Vagina (tissue), 2 donors: ENCODE results near the gene CACNA1I. TPM values are rescaled to one million over a fixed set of nuclear protein-coding genes. Genes with fewer than 3 reads are reported as not detected.

Source experiments
- DNase-seq, 2 donors: peaks; one replicate each; pipeline ENCODE4 v3.0.0-alpha.2; 2017; ENCODE audit errors: extremely low spot score in 2 of 2
- H3K27ac ChIP-seq: fragments of 200-600 bp; sonication (generic); one replicate; pipeline ENCODE4 v1.5.1; 2019
- H3K27me3 ChIP-seq: fragments of 200-600 bp; sonication (generic); one replicate; pipeline ENCODE4 v1.5.1; 2019
- H3K36me3 ChIP-seq, 2 donors: fragments of 200-600 bp; sonication (generic); one replicate each; pipeline ENCODE4 v1.5.1; 2017 to 2019
- H3K4me1 ChIP-seq: fragments of 200-600 bp; sonication (generic); one replicate; pipeline ENCODE4 v1.5.1; 2019
- H3K4me3 ChIP-seq, 2 donors: fragments of 200-600 bp; sonication (generic); 1 replicate in 1 of 2; 2 replicates in 1 of 2; pipeline ENCODE4 v1.5.1; 2016 to 2019
- H3K9me3 ChIP-seq: fragments of 200-600 bp; sonication (generic); one replicate; pipeline ENCODE4 v1.5.1; 2019
- POLR2A ChIP-seq, 2 donors: fragments of 450-650 bp; IDR thresholded peaks; one replicate each; pipeline ENCODE4 v1.6.1; 2017; ENCODE audit warnings: antibody characterized with exemption in 2 of 2, mild to moderate bottlenecking in 2 of 2, moderate library complexity in 2 of 2
- POLR2AphosphoS5 ChIP-seq, 2 donors: sonication (generic); formaldehyde crosslinking; IDR thresholded peaks; one replicate each; pipeline ENCODE4 v1.9.0; 2017; ENCODE audit warnings: antibody characterized with exemption in 2 of 2, mild to moderate bottlenecking in 2 of 2, low read depth in 1 of 2; ENCODE audit not compliant: insufficient read depth in 1 of 2
- intact Hi-C: fragments of 100-400 bp; cut with DNase I; formaldehyde crosslinking; loops from one replicate; pipeline ENCODE4 v1.15.1; 2023
- total RNA-seq: library from RNA; depleted of rRNA; stranded (reverse); fragments of >200 nt; gene quantifications from one replicate; pipeline ENCODE4 v1.2.3, GENCODE V29; 2016
- TF ChIP-seq, protein P1 (sequence below), 3 experiments: fragments of 450-650 bp in 2 of 3; fragments of 200-600 bp in 1 of 3; sonication (generic) in 1 of 3; IDR thresholded peaks; one replicate each; pipeline ENCODE4 v1.5.1; 2017 to 2019; ENCODE audit warnings: antibody characterized with exemption in 3 of 3, mild to moderate bottlenecking in 2 of 3, moderate library complexity in 2 of 3

CACNA1I gene
- total RNA-seq, 1 donor from 2014 or later = 1.2 TPM

DNA sequence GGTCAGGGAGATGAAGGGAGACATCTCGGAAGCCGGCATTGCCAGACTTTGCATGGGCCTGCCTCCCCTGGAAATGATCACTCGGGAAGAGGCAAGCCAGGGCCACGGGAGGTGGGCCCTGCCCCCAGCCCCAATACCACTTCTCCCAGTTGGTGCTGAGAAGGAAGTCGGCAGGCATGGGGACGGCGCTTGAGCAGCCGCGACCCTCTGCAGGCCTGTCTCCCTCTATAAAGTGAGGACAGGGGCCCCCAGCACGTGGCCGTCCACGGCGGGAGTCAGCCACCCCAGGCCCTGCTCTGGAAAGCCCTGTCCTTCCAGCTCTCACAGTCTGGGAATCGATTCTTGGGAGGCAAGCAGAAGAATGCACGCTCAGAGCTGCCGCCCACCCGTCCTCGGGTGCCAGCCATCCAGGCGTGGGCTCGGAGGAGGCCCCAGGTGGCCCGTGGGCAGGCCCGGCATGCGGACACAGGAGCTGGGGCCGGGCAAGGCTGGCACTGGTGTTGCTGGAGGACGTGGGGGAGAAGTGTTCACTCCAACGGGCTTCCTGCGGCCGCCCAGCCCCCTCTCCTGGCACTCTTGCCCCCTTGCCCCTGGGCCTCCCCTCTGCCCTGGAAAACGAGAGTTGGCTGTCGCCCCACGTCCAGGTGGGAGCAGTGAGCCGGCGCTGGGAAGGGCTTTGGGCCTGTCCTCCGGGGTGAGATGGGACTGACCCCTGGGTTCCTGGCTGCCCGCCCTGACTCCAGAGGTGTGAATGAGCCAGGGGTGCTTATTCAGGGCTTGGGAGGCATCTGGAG lies 77.5 kb downstream of the CACNA1I start:
- intact Hi-C loops = no loop called here
- Histone ChIP-seq H3K9me3 (no peaks in the 10 kb centered on the region), H3K27me3 (no peaks in the 10 kb centered on the region), H3K4me1 (no peaks in the 10 kb centered on the region), H3K36me3 (no peaks in the 10 kb centered on the region), H3K27ac (no peak overlapping the region), H3K4me3 (no peak overlapping the region)
- DNase-seq = no peak
- TF ChIP-seq POLR2AphosphoS5 (IDR thresholded peaks at IDR 0.05; ENCODE audit: insufficient read depth in 1 of 2, low read depth in 1 of 2) = no peak
- TF ChIP-seq, protein P1, sequence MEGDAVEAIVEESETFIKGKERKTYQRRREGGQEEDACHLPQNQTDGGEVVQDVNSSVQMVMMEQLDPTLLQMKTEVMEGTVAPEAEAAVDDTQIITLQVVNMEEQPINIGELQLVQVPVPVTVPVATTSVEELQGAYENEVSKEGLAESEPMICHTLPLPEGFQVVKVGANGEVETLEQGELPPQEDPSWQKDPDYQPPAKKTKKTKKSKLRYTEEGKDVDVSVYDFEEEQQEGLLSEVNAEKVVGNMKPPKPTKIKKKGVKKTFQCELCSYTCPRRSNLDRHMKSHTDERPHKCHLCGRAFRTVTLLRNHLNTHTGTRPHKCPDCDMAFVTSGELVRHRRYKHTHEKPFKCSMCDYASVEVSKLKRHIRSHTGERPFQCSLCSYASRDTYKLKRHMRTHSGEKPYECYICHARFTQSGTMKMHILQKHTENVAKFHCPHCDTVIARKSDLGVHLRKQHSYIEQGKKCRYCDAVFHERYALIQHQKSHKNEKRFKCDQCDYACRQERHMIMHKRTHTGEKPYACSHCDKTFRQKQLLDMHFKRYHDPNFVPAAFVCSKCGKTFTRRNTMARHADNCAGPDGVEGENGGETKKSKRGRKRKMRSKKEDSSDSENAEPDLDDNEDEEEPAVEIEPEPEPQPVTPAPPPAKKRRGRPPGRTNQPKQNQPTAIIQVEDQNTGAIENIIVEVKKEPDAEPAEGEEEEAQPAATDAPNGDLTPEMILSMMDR (IDR thresholded peaks at IDR 0.05) = no peak
- no peak for TF ChIP-seq POLR2A (IDR thresholded peaks at IDR 0.05)

DNA sequence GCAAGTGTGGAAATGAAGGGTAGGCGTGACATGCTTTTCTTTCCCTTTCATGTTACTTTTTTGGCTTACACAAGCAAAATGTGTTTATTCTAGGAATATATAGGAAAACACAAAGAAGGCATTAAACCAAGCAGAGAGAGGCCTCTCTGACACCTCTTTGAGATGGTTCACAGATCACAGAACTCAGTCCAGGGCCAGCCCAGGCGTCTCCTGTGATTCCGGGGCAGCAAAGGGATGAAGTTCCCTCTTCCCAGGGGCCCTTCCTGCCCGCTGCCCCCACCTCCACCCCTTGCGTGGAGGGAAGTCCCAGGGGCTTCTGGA lies 78.0 kb downstream of the CACNA1I start:
- DNase-seq = no peak
- intact Hi-C loops = no loop called here
- no peaks in the 10 kb centered on the region for H3K27me3 ChIP-seq
- no peak for TF ChIP-seq POLR2A (IDR thresholded peaks at IDR 0.05)
- H3K4me3 ChIP-seq = no peak overlapping the region
- H3K36me3 ChIP-seq = no peaks in the 10 kb centered on the region
- no peak overlapping the region for H3K27ac ChIP-seq
- no peaks in the 10 kb centered on the region for H3K9me3 ChIP-seq
- H3K4me1 ChIP-seq = no peaks in the 10 kb centered on the region

DNA sequence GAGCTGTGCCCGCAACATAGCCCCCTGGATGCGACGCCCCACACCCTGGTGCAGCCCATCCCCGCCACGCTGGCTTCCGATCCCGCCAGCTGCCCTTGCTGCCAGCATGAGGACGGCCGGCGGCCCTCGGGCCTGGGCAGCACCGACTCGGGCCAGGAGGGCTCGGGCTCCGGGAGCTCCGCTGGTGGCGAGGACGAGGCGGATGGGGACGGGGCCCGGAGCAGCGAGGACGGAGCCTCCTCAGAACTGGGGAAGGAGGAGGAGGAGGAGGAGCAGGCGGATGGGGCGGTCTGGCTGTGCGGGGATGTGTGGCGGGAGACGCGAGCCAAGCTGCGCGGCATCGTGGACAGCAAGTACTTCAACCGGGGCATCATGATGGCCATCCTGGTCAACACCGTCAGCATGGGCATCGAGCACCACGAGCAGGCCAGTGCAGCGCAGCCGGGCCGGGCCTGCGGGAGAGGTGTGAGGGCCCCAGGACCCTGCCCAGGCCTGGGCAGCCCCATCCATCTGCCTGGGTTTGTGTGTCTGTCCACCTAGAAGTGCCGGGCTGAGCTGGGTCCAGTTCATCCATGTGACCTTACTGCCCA lies 79.0 kb downstream of the CACNA1I start:
- intact Hi-C loops = no loop called here
- no peak for DNase-seq
- H3K4me3 ChIP-seq = no peak overlapping the region
- no peak overlapping the region for H3K27ac ChIP-seq
- no peak for TF ChIP-seq POLR2A (IDR thresholded peaks at IDR 0.05)
- no peak for TF ChIP-seq POLR2AphosphoS5 (IDR thresholded peaks at IDR 0.05; ENCODE audit: insufficient read depth in 1 of 2, low read depth in 1 of 2)
- TF ChIP-seq, protein P1 (IDR thresholded peaks at IDR 0.05) = no peak
- no peaks in the 10 kb centered on the region for H3K9me3 ChIP-seq
- H3K36me3 ChIP-seq = no peaks in the 10 kb centered on the region
- H3K4me1 ChIP-seq = no peaks in the 10 kb centered on the region
- no peaks in the 10 kb centered on the region for H3K27me3 ChIP-seq

DNA sequence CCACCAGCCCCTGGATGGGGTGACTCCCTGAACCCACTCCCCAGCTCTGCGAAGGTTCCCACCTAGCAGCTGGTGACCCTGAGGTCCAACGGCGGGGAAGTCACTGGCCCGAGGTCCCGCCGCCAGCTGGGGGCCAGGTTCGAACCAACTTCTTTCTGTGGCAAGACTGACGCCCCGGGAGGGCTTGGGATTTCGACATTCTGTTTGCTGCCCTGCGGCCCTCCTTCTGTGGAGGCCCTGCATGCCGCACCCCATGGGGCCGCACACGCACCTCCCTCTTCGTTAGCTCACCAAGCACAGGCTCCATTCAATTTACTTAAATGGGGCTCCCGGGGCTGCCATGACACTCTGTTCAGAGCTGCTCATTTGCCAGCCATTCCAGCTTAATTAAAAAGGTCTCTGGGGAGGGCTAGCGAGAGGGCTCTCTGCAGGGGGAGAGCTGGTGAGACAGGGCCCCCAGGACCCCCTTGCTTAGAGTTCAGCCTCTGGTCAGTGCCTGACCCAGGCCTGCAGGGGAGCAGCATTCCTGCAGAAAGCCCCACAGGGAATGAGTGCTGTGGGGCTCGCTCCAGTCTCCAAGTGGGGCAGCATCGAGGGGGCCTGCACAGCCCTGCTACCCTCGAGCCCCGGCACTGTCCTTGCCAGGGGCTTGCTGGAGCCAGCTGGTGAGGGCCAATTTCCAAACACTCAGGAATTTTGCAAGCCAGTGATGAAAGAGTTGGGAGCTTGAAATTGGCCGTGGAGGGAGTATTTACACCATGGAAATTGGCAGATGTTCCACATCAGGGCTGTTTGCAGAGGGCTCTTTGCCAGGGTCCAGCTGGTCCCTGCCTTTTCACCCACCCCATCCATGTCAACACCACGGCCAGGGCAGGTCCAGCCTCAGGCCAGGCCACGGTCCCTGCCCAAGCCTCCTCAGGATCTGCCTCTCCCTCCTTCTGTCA lies 80.8 kb downstream of the CACNA1I start:
- DNase-seq = no peak
- H3K27me3 ChIP-seq = no peaks in the 10 kb centered on the region
- H3K4me1 ChIP-seq = no peaks in the 10 kb centered on the region
- no peak overlapping the region for H3K4me3 ChIP-seq
- H3K36me3 ChIP-seq = no peaks in the 10 kb centered on the region
- TF ChIP-seq, protein P1 (IDR thresholded peaks at IDR 0.05) = no peak
- TF ChIP-seq POLR2A (IDR thresholded peaks at IDR 0.05) (no peak), POLR2AphosphoS5 (IDR thresholded peaks at IDR 0.05; ENCODE audit: insufficient read depth in 1 of 2, low read depth in 1 of 2) (no peak)
- intact Hi-C loops = no loop called here
- no peak overlapping the region for H3K27ac ChIP-seq
- no peaks in the 10 kb centered on the region for H3K9me3 ChIP-seq

DNA sequence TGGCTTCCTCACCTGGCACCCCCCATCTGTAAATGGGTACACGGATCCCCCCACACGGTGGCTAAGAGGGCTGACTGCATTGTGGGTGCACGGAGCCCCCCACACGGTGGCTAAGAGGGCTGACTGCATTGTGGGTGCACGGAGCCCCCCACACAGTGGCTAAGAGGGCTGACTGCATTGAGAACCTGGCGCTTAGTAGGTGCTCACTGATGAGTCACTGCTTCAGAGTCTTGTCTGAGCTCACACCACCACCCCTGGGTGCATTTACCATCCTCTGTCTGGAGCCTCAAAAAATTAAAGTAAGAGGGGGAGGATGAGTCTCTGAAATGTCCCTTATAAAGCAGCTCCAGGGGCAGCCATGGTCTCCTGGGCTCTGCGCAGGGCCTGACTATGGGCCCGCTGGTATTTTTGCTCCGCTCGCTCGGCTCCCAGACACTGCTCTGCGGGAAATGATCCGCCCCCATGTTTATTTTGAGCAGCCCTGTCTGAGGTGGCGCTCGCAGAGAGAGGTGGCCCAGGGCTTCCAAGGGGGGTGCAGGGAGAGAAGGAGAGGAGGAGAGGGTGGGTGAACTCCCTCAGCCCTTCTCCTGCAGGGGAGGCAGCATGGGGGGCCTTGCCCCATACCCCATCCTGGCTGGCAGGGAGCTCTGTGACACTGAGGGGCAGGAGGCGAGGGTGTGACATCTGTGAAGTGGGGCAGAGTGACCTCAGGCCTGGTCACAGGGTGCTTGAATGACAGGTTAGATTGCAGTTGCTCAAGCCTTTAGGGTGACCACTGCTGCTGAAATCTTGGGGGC lies 82.6 kb downstream of the CACNA1I start:
- intact Hi-C loops = no loop called here
- no peaks in the 10 kb centered on the region for H3K27me3 ChIP-seq
- H3K36me3 ChIP-seq = no peaks in the 10 kb centered on the region
- TF ChIP-seq, protein P1 (IDR thresholded peaks at IDR 0.05) = no peak
- TF ChIP-seq POLR2A (IDR thresholded peaks at IDR 0.05) (no peak), POLR2AphosphoS5 (IDR thresholded peaks at IDR 0.05; ENCODE audit: insufficient read depth in 1 of 2, low read depth in 1 of 2) (no peak)
- no peak for DNase-seq
- H3K4me3 ChIP-seq = no peak overlapping the region
- no peak overlapping the region for H3K27ac ChIP-seq
- H3K4me1 ChIP-seq = no peaks in the 10 kb centered on the region
- H3K9me3 ChIP-seq = no peaks in the 10 kb centered on the region
